GM12892 (cell line): ENCODE results near the gene RNU6-9.
A peak's percentile ranks its signal among the peaks of the same experiment; 100 is the strongest.

Source experiments
- DNase-seq: peaks from one replicate; pipeline ENCODE4 v3.0.0; 2011; ENCODE audit not compliant: insufficient read length
- FAIRE-seq: peaks from 2 replicates; lab custom pipeline; 2011; peaks lifted over from hg19 to GRCh38; lab: Jason Lieb, UNC
- POLR2A ChIP-seq: IDR thresholded peaks from 2 replicates; pipeline ENCODE4 v1.6.1; 2011; ENCODE audit warnings: low read depth, low read length, control low read depth
- POLR2AphosphoS5 ChIP-seq: IDR thresholded peaks from 2 replicates; pipeline ENCODE4 v1.6.1; 2011; ENCODE audit warnings: low read depth, low read length, control low read depth
- TAF1 ChIP-seq: IDR thresholded peaks from 2 replicates; pipeline ENCODE4 v1.6.1; 2011; ENCODE audit warnings: low read depth, mild to moderate bottlenecking, control low read depth, low read length, borderline replicate concordance

Gene RNU6-9

GRCh38 chr19:939922-940321 is 46.6 kb downstream of the RNU6-9 start:
- TF ChIP-seq TAF1 = no peak
- no peak for TF ChIP-seq POLR2AphosphoS5
- no peak for TF ChIP-seq POLR2A
- DNase-seq = no peak
- FAIRE-seq = no peak

- TF ChIP-seq TAF1 = no peak
- no peak for TF ChIP-seq POLR2A
- TF ChIP-seq POLR2AphosphoS5 = no peak
- DNase-seq (no peak), FAIRE-seq (peak; percentile 46)
Measured at GRCh38 chr19:940591-941291, 47.5 kb downstream of the RNU6-9 start.

GRCh38 chr19:941292-942132 is 48.2 kb downstream of the RNU6-9 start:
- FAIRE-seq = no peak
- no peak for DNase-seq
- TF ChIP-seq POLR2A = no peak
- TF ChIP-seq TAF1 = no peak
- no peak for TF ChIP-seq POLR2AphosphoS5

- no peak for TF ChIP-seq POLR2AphosphoS5
- no peak for TF ChIP-seq POLR2A
- no peak for TF ChIP-seq TAF1
- no peak for DNase-seq
- no peak for FAIRE-seq
Measured at GRCh38 chr19:942133-942645, 48.9 kb downstream of the RNU6-9 start.
